Neural cell (in vitro differentiated cells): Measurements from ENCODE around the gene EYA4. TPM values are rescaled to one million over a fixed set of nuclear protein-coding genes. Genes with fewer than 3 reads are reported as not detected.

ENCODE experiments used
- H2AFZ ChIP-seq: fragments of 200-600, 300-800 bp; sonication (generic), shearing (Covaris generic); 2 replicates; pipeline ENCODE4 v1.6.0; 2014; ENCODE audit warnings: low read depth, mild to moderate bottlenecking, antibody characterized with exemption, low read length, moderate library complexity
- H3F3A ChIP-seq: fragments of 200-600 bp; shearing (Covaris generic); 2 replicates; pipeline ENCODE4 v1.6.1; 2016; ENCODE audit warnings: mild to moderate bottlenecking, moderate library complexity, mixed read lengths, antibody characterized with exemption, low read length; ENCODE audit not compliant: insufficient read depth, poor library complexity, severe bottlenecking
- H3K27ac ChIP-seq: fragments of 200-600, 300-800 bp; sonication (generic), shearing (Covaris generic); 2 replicates; pipeline ENCODE4 v1.5.1; 2014; ENCODE audit warnings: mild to moderate bottlenecking, low read length, moderate library complexity
- H3K27me3 ChIP-seq: fragments of 300-800, 200-600 bp; sonication (generic), shearing (Covaris generic); 2 replicates; pipeline ENCODE4 v1.6.0; 2014; ENCODE audit warnings: mild to moderate bottlenecking, low read depth, low read length, moderate library complexity; ENCODE audit not compliant: insufficient read depth
- H3K36me3 ChIP-seq: fragments of 300-800, 200-600 bp; sonication (generic), shearing (Covaris generic); 2 replicates; pipeline ENCODE4 v1.5.1; 2014; ENCODE audit warnings: mild to moderate bottlenecking, antibody characterized with exemption, low read length, moderate library complexity; ENCODE audit not compliant: insufficient read depth
- H3K4me2 ChIP-seq: fragments of 300-800, 200-600 bp; sonication (generic), shearing (Covaris generic); 2 replicates; pipeline ENCODE4 v1.6.0; 2014; ENCODE audit warnings: mild to moderate bottlenecking, low read length
- H3K4me3 ChIP-seq: fragments of 300-800, 200-600 bp; sonication (generic), shearing (Covaris generic); 2 replicates; pipeline ENCODE4 v1.5.1; 2014; ENCODE audit warnings: mild to moderate bottlenecking, low read length, moderate library complexity
- H3K79me2 ChIP-seq: fragments of 200-600 bp; shearing (Covaris generic); replicated peaks from 2 replicates; pipeline ENCODE4 v1.6.0; 2014; ENCODE audit warnings: mild to moderate bottlenecking, low read length, moderate library complexity; ENCODE audit not compliant: insufficient read depth
- H3K9ac ChIP-seq: fragments of 300-800, 200-600 bp; sonication (generic), shearing (Covaris generic); 2 replicates; pipeline ENCODE4 v1.6.1; 2016; ENCODE audit warnings: mild to moderate bottlenecking, low read length, mixed read lengths
- H3K9me2 ChIP-seq: fragments of 200-600 bp; shearing (Covaris generic); 2 replicates; pipeline ENCODE4 v1.6.1; 2016; ENCODE audit warnings: mild to moderate bottlenecking, low read length, mixed read lengths; ENCODE audit not compliant: insufficient read depth
- H3K9me3 ChIP-seq: fragments of 200-600, 300-800 bp; sonication (generic), shearing (Covaris generic); 2 replicates; pipeline ENCODE4 v1.6.1; 2016; ENCODE audit warnings: mild to moderate bottlenecking, mixed run types, low read length, moderate library complexity, mixed read lengths
- H4K20me1 ChIP-seq: fragments of 200-600 bp; shearing (Covaris generic); 2 replicates; pipeline ENCODE4 v1.6.1; 2016; ENCODE audit warnings: mild to moderate bottlenecking, mixed run types; ENCODE audit not compliant: insufficient read depth
- CTCF ChIP-seq: fragments of 450-650 bp; IDR thresholded peaks from 2 replicates; pipeline ENCODE4 v1.5.1; 2014; ENCODE audit warnings: antibody characterized with exemption, mild to moderate bottlenecking, moderate library complexity; ENCODE audit not compliant: poor library complexity, severe bottlenecking
- EP300 ChIP-seq: fragments of 450-650 bp; conservative IDR thresholded peaks from 2 replicates; pipeline ENCODE4 v1.6.1; 2014; ENCODE audit warnings: antibody characterized with exemption, mild to moderate bottlenecking, moderate library complexity; ENCODE audit not compliant: poor library complexity, severe bottlenecking
- EZH2 ChIP-seq: fragments of 200-600, 300-800 bp; shearing (Covaris generic), sonication (generic); IDR thresholded peaks from 2 replicates; pipeline ENCODE4 v1.6.1; 2014; ENCODE audit warnings: antibody characterized with exemption, low read length, borderline replicate concordance, mild to moderate bottlenecking; ENCODE audit not compliant: insufficient read depth, poor library complexity, severe bottlenecking
- MXI1 ChIP-seq: fragments of 450-650 bp; conservative IDR thresholded peaks from 2 replicates; pipeline ENCODE4 v1.6.1; 2014; ENCODE audit warnings: antibody characterized with exemption, mild to moderate bottlenecking; ENCODE audit not compliant: poor library complexity, severe bottlenecking
- POLR2AphosphoS5 ChIP-seq: IDR thresholded peaks from 2 replicates; pipeline ENCODE4 v1.6.1; 2012
- RAD21 ChIP-seq: fragments of 450-650 bp; conservative IDR thresholded peaks from 2 replicates; pipeline ENCODE4 v1.6.1; 2014; ENCODE audit warnings: antibody characterized with exemption, mild to moderate bottlenecking, moderate library complexity
- REST ChIP-seq: IDR thresholded peaks from 2 replicates; pipeline ENCODE4 v1.6.1; 2012; ENCODE audit warnings: borderline replicate concordance
- SMC3 ChIP-seq: fragments of 450-650 bp; conservative IDR thresholded peaks from 2 replicates; pipeline ENCODE4 v1.6.1; 2014; ENCODE audit warnings: antibody characterized with exemption, mild to moderate bottlenecking, moderate library complexity; ENCODE audit not compliant: poor library complexity
- TAF1 ChIP-seq: IDR thresholded peaks from 2 replicates; pipeline ENCODE4 v1.6.1; 2012; ENCODE audit warnings: low read depth
- polyA plus RNA-seq: library from polyadenylated mRNA; depleted of rRNA; stranded (reverse); fragments of >200 nt; gene quantifications from 2 replicates; pipeline ENCODE4 v1.2.3, GENCODE V29; 2014

Gene EYA4
- polyA plus RNA-seq, 1 donor from 2014 or later, result 2.6 TPM

- TF ChIP-seq MXI1 (no peak), POLR2AphosphoS5 (no peak), SMC3 (no peak), TAF1 (no peak)
- no peaks in the 10 kb centered on the region for H3K27me3 ChIP-seq
- no peak overlapping the region for H3K4me3 ChIP-seq
- no peak overlapping the region for H3K27ac ChIP-seq
- H4K20me1 ChIP-seq, result no peaks in the 10 kb centered on the region
- H3K36me3 ChIP-seq, result no peaks in the 10 kb centered on the region
- no peaks in the 10 kb centered on the region for H3K9me3 ChIP-seq
- H3K4me2 ChIP-seq, result no peak overlapping the region
- no peaks in the 10 kb centered on the region for H3K79me2 ChIP-seq
- H2AFZ ChIP-seq, result no peak overlapping the region
- no peaks in the 10 kb centered on the region for H3F3A ChIP-seq
- no peak overlapping the region for H3K9ac ChIP-seq
- no peaks in the 10 kb centered on the region for H3K9me2 ChIP-seq
Observed at GRCh38 chr6:133399426-133399825, 158.3 kb downstream of the EYA4 start.

- H3F3A ChIP-seq, result no peaks in the 10 kb centered on the region
- H3K36me3 ChIP-seq, result no peaks in the 10 kb centered on the region
- no peak overlapping the region for H3K9ac ChIP-seq
- TF ChIP-seq MXI1 (no peak), CTCF (no peak), TAF1 (no peak), EZH2 (no peak), POLR2AphosphoS5 (no peak), SMC3 (no peak), REST (no peak), EP300 (no peak), RAD21 (no peak)
- no peak overlapping the region for H3K27ac ChIP-seq
- H3K9me2 ChIP-seq, result no peaks in the 10 kb centered on the region
- no peak overlapping the region for H2AFZ ChIP-seq
- no peaks in the 10 kb centered on the region for H3K9me3 ChIP-seq
- no peaks in the 10 kb centered on the region for H3K27me3 ChIP-seq
- no peaks in the 10 kb centered on the region for H3K79me2 ChIP-seq
- no peak overlapping the region for H3K4me2 ChIP-seq
- H3K4me3 ChIP-seq, result no peak overlapping the region
- H4K20me1 ChIP-seq, result no peaks in the 10 kb centered on the region
Observed at GRCh38 chr6:133404151-133404550, 163.0 kb downstream of the EYA4 start.

GRCh38 chr6:133404728-133405127 is 163.6 kb downstream of the EYA4 start:
- no peak overlapping the region for H3K4me2 ChIP-seq
- H3K4me3 ChIP-seq, result no peak overlapping the region
- H3K9ac ChIP-seq, result no peak overlapping the region
- no peaks in the 10 kb centered on the region for H3K79me2 ChIP-seq
- H3K9me3 ChIP-seq, result no peaks in the 10 kb centered on the region
- no peaks in the 10 kb centered on the region for H3K27me3 ChIP-seq
- H4K20me1 ChIP-seq, result no peaks in the 10 kb centered on the region
- no peak for TF ChIP-seq TAF1
- no peak for TF ChIP-seq MXI1
- no peak for TF ChIP-seq POLR2AphosphoS5
- no peak for TF ChIP-seq SMC3
- no peak for TF ChIP-seq CTCF
- TF ChIP-seq RAD21, result no peak
- no peak for TF ChIP-seq EZH2
- TF ChIP-seq EP300, result no peak
- TF ChIP-seq REST, result no peak
- no peak overlapping the region for H2AFZ ChIP-seq
- H3F3A ChIP-seq, result no peaks in the 10 kb centered on the region
- no peak overlapping the region for H3K27ac ChIP-seq
- no peaks in the 10 kb centered on the region for H3K9me2 ChIP-seq
- H3K36me3 ChIP-seq, result no peaks in the 10 kb centered on the region
